GM12801 (cell line): Measurements from ENCODE around the gene DGAT2.

Source experiments
- TF ChIP-seq, protein P1 (sequence below): IDR thresholded peaks from one replicate; pipeline ENCODE4 v1.5.1; 2011; ENCODE audit warnings: control low read depth; ENCODE audit not compliant: insufficient read length; ENCODE audit errors: extremely low read depth

Gene DGAT2

DNA sequence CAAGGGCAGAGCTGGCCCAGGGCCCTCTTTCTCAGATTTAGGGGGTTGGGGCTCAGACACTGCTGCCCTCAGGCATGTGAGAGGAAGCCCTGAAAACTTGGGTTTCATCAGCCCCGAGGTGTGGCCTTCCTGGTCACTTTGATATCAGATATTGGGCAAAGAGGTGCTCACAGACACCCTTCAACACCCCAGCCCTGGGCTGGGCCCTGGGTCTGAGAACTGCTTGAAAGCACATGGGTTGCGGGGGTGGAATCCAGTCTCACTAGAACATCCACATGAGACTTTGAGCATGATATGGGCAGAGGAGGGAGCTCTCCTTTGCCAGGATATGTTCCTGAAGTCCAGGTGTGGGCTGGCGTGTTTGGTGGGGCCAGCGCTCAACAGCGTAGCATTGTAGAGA is 10.4 kb downstream of the DGAT2 start:
- TF ChIP-seq, protein P1, sequence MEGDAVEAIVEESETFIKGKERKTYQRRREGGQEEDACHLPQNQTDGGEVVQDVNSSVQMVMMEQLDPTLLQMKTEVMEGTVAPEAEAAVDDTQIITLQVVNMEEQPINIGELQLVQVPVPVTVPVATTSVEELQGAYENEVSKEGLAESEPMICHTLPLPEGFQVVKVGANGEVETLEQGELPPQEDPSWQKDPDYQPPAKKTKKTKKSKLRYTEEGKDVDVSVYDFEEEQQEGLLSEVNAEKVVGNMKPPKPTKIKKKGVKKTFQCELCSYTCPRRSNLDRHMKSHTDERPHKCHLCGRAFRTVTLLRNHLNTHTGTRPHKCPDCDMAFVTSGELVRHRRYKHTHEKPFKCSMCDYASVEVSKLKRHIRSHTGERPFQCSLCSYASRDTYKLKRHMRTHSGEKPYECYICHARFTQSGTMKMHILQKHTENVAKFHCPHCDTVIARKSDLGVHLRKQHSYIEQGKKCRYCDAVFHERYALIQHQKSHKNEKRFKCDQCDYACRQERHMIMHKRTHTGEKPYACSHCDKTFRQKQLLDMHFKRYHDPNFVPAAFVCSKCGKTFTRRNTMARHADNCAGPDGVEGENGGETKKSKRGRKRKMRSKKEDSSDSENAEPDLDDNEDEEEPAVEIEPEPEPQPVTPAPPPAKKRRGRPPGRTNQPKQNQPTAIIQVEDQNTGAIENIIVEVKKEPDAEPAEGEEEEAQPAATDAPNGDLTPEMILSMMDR = no peak

DNA sequence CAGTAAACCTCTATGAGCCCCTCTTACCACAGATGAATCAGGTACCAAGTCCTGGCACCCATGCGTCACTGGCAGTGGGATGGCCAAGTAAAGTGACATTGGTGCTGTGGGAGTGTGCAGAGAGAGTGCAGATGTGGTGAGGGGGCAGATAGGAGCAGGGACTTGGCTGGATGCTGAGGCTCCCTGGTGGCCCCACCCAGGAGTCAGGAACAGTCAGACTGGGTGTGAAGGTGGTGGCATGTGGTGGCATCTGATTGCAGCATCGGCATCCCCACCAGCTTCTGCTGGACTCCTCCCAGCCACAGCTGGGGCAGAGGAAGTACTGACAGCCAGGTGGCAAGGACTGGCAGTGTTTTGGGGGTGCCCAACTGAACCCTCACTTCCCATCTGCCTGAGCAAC is 11.4 kb downstream of the DGAT2 start:
- TF ChIP-seq, protein P1 = no peak

- TF ChIP-seq, protein P1 = no peak
These were observed 12.3 kb downstream of the DGAT2 start for GRCh38 chr11:75780888-75781287.

DNA sequence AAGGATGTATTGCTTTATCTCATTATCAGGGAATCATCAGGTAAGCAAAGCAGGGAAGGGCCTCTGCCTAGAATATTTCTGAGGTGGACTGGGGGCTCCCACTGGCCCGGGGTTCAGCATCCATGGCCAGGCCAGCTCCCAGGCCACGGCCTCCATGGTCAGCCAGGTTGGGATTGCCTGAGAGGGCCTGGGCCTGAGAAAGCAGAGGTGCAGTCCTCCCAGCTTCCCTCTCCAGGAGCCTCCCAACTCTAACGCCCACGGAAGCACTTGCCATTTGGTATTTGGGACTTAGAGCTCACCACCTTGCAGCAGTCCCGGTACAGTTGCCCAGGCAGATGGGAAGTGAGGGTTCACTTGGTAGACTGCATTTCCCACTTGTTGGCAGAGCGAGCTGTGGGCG is 12.7 kb downstream of the DGAT2 start:
- TF ChIP-seq, protein P1 = no peak

- TF ChIP-seq, protein P1 = no peak
These were observed 13.3 kb downstream of the DGAT2 start for GRCh38 chr11:75781831-75782230.

DNA sequence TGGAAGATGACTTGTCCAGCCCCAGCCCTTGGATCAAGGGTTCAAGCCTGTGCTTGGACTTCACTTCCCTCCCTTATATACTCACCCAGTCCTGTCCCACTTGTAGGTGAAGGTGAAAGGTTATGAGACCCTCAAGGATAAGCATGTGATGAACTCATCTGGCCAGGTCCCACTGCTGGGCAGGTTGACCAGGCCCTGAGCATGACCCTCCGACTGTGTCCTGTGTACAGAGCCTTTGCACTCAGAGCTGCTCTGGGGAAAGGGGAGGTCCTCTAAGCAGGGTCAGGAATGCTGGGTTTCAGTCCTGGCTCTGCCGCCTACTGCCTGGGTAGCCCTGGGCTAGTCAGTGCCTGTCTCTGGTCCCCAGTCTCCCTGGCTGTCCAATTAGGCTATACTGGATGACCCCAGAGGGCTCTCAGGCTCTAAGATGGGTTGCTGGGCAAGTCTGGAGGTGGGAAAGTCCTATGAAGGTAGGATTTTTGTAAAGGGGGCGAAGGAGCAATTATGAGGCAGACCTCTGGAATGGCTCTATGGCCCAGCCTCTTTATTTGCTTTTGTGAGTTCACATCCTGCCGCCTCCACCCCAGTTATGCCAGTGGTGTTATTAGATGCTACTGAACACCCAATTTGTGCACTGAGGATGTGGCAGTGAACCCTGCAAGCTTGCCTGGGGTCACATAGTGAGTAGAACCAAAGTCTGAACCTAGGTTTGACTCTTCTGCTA is 14.1 kb downstream of the DGAT2 start:
- TF ChIP-seq, protein P1 = no peak

- TF ChIP-seq, protein P1 = no peak
These were observed 15.0 kb downstream of the DGAT2 start for GRCh38 chr11:75783416-75784084.
